ENCODE measurements around the gene ASPRV1. TPM values are rescaled to one million over a fixed set of nuclear protein-coding genes. Genes with fewer than 3 reads are reported as not detected.

Gene ASPRV1
- total and polyA plus RNA-seq, 2 donors (not counting 3 experiments of a cell fraction or from before 2014, with no cell fraction given), result 0.15 to 0.22 TPM

DNA sequence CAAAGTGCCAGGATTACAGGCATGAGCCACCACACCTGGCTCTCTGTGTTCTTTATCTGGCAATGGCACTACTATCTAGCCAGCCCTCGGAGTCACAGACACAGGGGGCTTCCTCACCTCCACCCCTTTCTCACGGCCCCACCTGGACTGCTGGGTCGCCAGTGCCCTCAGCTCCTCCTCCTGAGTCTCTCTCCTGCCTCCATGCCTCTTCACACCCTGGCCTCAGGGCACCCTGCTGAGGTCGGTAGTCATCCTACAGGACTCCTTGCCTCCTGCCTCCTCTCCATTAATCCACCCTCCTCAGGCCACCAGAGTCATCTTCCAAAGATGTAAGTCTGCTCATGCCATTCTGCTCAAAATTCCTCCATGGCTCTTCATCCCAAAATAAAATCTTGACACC is 8.6 kb upstream of the ASPRV1 start:
- Histone ChIP-seq H3K4me1 (ENCODE audit: control insufficient read depth, extremely low read depth, insufficient read depth, low read length) (no peaks in the 10 kb centered on the region), H3K79me2 (ENCODE audit: control insufficient read depth, insufficient read depth, low read length) (no peaks in the 10 kb centered on the region), H3K36me3 (ENCODE audit: control insufficient read depth in 2 of 2, extremely low read depth in 1 of 2, insufficient read depth in 2 of 2, low read length in 2 of 2) (no peaks in the 10 kb centered on the region), H3K4me2 (ENCODE audit: insufficient read depth, low read length) (no peak overlapping the region), H3K9me3 (replicated peaks; ENCODE audit: control insufficient read depth, insufficient read depth, low read length) (no peaks in the 10 kb centered on the region), H3K27ac (ENCODE audit: insufficient read depth, low read depth, low read length) (no peak overlapping the region), H3K9me1 (replicated peaks; ENCODE audit: control insufficient read depth, extremely low read depth, insufficient read depth, low read length) (no peaks in the 10 kb centered on the region), H2AFZ (ENCODE audit: low read depth, low read length) (no peak overlapping the region), H3K9ac (replicated peaks; ENCODE audit: extremely low read depth, insufficient read depth, low read length) (no peak overlapping the region), H3K27me3 (ENCODE audit: control insufficient read depth in 2 of 2, insufficient read depth in 2 of 2, low read length in 2 of 2) (peaks cover 2 to 4% of the 10 kb centered on the region in 2 experiments), H3K4me3 (replicated peaks in 1 of 3; ENCODE audit: insufficient read depth in 1 of 3, low read depth in 1 of 3, low read length in 3 of 3) (no peak overlapping the region), H4K20me1 (replicated peaks; ENCODE audit: control insufficient read depth, extremely low read depth, insufficient read depth, low read length) (no peaks in the 10 kb centered on the region)
- intact Hi-C loops (cut with micrococcal nuclease), result no loop called here
- dilution Hi-C loops (cut with MboI; ENCODE audit: extremely low pct_ligation_motif_present, low sequenced_read_pairs), result no loop called here
- FAIRE-seq (no peak), DNase-seq (ENCODE audit: low read depth, low spot score) (no peak)
- CTCF ChIA-PET, result no interaction called here
- TF ChIP-seq POLR2AphosphoS5 (IDR thresholded peaks at IDR 0.05; ENCODE audit: insufficient read depth, low read depth, low read length), result no peak
- TF ChIP-seq FOS (IDR thresholded peaks at IDR 0.05; ENCODE audit: borderline replicate concordance, insufficient read depth, low read length), result no peak
- TF ChIP-seq MYC (IDR thresholded peaks at IDR 0.05; ENCODE audit: low read depth, low read length), result no peak
- TF ChIP-seq CTCF (IDR thresholded peaks at IDR 0.05; ENCODE audit: extremely low read depth in 1 of 2, insufficient read depth in 1 of 2, low read depth in 1 of 2, low read length in 2 of 2), result no peak
- no peak for TF ChIP-seq EZH2 (IDR thresholded peaks at IDR 0.05; ENCODE audit: borderline replicate concordance, low read depth, low read length, severe bottlenecking)
- no peak for TF ChIP-seq GATA2 (IDR thresholded peaks at IDR 0.05; ENCODE audit: insufficient read depth, insufficient read length, low read depth, low read length)
- TF ChIP-seq POLR2A (IDR thresholded peaks at IDR 0.05; ENCODE audit: low read depth, low read length), result no peak
- no peak for TF ChIP-seq JUN (IDR thresholded peaks at IDR 0.05; ENCODE audit: borderline replicate concordance, insufficient read depth, insufficient read length, low read depth)
- TF ChIP-seq MAX (IDR thresholded peaks at IDR 0.05; ENCODE audit: insufficient read depth, insufficient read length), result no peak
- BruUV-seq (replicated peaks), result no TSS peak
- POLR2A ChIA-PET, result no interaction called here

All from endothelial cell of umbilical vein (primary cell).